ENCODE data around the gene BICRAL.
A peak's percentile ranks its signal among the peaks of the same experiment; 100 is the strongest.
"Not testable (repeated sequence)": the region's sequence is repeated elsewhere in the genome, so short reads cannot be mapped to it uniquely, and the experiment has no call there.

The BICRAL gene

DNA sequence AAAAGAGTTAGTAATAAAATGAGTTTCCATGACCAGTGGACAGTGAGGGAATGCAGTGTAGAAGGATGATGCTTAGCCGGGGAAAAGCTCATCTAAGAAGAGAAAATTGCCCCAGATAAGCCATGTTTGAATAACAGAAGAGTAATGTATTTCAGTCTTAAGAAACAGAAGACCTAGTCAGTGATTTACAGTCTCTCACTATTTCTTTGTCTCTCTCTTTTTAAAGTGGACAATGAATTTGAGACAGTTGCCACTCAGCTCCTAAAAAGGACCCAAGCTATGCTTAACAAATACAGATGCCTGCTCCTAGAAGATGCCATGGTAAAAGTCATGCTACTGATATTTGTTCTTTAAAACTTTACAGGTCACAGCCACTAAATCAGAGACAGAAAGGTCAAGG, 78.2 kb downstream of the BICRAL start:
- DNase-seq: no peak

DNA sequence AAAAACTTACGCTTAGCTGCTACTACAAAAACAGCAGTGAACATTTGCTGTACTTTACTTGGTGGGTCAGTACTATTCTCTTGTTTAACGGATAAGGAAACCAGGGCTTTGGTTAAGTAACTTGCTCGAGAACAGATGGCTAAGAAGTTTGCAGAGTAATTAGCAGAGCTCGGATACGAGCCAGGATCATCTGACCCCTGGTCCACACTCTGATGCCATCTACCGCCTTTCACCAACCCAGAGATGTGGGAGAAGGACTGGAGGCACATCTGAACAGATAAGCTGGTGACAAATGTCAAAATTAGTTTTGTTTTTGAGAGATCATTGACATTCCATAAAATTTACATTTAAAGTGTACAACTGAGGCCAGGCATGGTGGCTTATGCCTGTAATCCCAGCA, 78.6 kb downstream of the BICRAL start:
- no peak for DNase-seq

DNA sequence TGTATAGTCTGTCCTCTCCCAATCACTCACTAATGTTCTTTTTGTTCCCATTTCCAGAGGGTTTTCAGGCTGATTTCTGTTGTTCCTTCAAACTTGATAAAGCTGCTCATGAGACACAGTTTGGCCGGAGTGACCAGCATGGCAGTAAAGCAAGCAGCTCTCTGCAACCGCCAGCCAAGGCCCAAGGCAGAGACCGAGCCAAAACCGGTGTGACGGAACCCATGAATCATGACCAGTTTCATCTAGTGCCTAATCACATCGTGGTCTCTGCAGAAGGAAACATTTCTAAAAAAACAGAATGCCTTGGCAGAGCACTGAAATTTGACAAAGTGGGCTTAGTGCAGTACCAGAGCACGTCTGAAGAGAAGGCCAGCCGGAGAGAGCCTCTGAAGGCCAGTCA, 82.8 kb downstream of the BICRAL start:
- no peak for DNase-seq

DNA sequence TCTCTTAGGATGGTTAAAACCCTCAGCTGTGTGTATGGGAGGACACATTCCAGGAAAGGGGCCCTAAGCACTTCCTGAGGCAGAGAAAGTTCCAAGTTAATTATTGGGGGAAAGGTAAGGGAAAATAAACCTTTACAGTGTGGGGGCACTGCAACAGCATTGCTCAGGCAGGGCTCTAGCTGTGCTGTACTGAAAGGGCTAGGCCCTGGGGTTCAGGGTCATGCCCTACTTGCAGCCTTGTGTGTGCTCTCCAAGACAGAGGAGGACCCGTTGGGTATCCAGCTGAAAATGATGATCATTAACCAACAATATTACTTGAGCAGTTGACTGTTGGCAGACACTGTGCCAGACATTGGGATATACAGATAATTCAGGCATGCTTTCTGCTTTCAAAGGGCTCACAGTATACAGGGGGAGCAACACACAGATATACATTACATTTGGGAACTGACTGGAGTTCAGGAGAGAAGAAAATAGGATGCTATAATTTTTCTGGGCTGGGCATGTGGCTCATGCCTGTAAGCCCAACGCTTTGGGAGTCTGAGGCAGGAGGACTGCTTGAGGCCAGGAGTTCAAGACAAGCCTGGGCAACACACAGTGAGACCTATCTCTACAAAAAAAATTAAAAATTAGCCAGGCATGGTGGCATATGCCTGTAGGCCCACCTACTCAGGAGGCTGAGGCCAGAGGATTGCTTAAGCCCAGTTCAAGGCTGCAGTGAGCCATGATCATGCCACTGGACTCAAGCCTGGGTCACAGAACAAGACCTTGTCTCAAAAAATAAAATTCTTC, 88.5 kb downstream of the BICRAL start:
- no peak for DNase-seq

DNA sequence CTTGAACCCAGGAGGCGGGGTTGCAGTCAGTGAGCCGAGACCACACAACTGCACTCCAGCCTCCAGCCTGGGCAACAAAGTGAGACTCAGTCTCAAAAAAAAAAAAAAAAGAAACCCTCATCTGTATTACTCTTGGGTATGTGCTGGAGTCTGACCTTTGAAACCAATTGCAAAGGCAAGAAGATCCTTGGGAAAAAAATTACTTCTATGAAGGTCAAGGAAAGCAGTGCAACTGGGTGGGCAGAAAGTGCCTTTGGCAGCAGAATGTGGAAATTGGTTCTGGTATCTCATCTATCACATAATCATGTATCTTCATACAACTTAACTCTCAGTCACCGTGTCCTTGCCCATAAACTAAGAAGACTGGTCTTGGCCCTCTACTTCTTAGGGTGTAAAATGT, 89.9 kb downstream of the BICRAL start:
- no peak for DNase-seq

DNA sequence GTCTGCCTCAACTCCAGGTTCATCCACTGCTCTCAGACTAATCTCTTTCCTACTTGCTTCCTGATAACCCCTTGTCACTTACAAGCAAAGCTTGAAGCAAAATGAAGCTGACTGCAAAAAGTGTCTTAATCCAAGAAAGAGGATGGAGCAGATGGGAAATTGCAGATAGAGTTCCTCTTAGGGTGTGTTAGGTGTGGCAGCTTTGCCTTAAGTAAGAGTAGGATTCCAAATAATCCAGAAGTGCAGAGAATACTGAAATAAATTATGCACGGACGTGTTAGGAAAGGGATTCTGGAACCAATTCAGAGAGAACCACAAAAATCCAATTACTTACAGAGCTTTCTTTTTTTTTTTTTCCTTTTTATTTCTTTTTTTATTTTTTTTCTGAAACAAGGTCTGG, 91.5 kb downstream of the BICRAL start:
- DNase-seq: no peak

DNA sequence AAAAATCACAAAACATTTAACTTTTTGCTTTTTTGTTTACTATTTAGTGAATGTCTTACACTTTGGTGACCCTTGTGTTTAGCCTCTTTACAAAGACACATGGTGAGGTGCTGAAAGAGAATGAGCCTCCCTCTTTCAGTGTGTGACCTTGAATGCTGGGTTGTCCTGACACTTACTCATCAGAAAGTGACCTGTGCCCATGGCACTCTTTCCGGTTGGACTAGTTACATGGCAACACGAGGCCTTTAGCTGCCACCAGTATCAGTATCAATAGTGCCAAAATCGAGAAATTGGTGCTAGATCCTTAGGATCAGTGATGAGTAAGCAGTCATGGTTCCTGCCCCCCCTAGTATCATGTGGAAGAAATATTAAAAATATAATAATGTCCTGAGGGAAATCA, 95.8 kb downstream of the BICRAL start:
- DNase-seq: no peak

DNA sequence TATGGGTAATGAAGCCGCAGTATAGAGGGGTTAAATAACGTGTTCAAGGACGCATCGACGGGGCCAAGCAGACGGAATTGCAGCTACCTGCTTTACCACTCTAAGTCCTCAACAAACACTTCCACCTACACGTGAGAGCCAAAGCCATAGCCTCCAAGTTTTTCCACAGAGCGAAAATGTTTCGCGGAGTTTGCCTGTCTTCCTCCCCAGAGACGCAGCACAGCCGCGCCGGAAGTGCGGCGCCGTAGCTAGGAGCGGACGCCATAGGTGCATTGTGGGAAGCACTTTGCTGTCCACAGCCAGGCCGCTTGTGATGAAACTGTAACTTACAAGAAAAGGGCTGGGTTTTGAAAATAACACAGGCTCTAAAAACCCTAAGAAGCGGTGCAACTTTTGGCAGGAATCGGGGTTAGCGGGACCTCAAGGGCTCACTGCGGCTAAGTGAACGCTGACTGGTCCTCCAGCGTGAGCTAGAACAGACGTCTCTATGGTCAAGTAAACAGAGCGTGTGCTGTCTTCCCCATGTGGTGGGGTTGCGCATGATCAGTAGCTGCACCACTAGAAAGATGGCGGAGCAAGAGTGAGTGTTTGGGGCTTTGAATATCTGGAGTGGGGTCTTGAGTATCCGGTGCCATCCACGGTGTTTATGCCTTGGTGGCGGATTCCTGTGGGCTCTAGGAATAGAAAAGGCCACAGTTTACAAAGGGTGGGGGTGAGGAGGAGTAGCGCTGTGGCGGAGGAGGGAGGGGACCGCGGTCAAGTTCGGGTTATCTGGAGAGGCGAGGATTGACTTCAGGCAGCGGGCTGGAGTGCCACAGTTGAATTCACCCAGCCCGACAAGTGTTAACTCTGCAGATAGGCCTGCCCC, 97.8 kb downstream of the BICRAL start, which contains the start of gene RPL7L1:
Gene RPL7L1 (plus strand): TSS at position 245 of the 868 bp plus-strand sequence. CDS start 295 bp downstream, at position 540.
- peak in 1 of 2 experiments; percentile 76 for DNase-seq

DNA sequence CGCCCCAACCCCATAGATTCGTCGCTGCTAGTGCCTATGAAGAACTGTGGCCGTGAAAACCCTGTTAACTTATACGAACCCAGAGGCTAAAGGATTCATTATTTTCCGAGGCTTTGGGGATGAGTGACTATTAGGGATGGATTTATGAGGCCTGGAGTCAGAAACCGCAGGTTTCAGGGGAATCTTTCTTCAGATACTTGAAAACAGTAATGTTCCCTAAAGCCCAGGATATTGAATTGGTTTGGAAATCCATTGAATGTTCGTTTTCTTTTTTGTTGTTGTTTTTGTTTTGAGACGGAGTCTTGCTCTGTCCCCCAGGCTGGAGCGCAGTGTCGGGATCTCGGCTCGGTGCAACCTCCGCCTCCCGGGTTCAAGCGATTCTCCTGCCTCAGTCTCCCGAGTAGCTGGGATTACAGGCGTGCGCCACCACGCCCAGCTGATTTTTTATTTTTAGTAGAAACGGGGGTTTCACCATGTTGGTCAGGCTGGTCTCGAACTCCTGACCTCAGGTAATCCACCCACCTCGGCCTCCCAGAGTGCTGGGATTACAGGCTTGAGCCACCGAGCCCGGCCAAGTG, 98.5 kb downstream of the BICRAL start:
- not testable (repeated sequence) for DNase-seq

DNA sequence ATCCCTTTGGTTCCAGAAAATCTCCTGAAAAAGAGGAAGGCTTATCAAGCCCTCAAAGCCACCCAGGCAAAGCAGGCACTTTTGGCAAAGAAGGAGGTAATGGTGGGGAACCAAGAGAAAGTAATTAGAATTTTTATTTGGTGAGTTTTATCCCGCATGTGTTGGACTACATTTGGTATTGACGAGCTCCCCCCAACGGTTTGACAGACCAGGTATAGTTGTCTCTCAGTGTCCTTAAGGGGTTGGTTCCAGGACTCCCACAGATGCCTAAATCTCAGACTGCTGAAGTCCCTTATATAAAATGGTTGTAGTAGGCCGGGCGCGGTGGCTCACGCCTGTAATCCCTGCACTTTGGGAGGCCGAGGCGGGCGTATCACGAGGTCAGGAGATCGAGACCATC, 99.0 kb downstream of the BICRAL start:
- DNase-seq: not testable (repeated sequence)

DNA sequence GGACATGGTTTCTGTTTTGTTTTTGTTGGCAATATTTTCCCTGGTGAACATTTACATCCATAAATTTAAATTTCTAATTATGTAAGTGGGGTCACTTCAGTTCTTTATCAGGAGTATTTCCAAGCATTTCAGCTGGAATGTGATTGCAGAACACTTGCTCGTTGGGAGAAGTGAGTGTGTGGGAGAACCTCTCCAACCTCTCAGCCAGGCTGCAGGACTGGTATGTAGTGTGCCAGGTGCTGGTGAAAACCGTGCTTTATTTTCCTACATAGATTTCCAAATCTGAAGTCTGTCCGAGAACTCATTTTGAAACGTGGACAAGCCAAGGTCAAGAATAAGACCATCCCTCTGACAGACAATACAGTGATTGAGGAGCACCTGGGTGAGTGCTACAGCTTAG, 103.8 kb downstream of the BICRAL start:
- DNase-seq: no peak

DNA sequence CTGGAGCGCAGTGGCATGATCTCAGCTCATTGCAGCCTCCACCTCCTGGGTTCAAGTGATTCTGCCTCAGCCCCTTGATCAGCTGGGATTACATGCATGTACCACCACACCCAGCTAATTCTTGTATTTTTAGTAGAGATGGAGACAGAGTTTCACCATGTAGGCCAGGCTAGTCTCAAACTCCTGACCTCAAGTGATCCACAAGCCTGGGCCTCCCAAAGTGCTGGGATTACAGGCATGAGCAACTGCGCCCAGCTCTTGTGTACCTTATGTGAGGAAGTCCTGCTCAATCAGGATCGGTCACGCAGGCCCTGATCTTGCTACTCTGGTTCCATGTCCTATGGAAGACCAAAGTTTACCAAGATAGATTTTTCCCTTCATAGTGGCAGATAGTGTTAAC, 106.3 kb downstream of the BICRAL start:
- not testable (repeated sequence) for DNase-seq

DNA sequence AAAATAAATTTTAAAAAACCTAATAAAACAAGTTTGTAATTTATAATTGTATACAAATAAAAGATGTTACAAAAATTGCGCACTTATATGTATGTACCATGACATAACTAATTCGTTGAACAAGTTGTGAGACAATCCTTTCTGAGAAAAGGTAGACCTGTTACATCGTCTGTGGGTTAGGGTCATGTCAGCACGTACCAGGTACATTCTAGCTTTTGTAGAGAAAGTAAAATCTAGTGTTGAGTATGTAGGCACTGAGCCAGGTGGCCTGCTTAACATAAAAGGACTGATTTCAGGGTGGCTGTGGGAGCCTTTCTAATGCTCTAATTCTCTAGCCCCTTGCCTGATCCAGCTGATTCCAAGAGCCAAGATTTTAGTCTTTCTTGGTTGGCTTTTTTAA, 108.0 kb downstream of the BICRAL start:
- DNase-seq: no peak

DNA sequence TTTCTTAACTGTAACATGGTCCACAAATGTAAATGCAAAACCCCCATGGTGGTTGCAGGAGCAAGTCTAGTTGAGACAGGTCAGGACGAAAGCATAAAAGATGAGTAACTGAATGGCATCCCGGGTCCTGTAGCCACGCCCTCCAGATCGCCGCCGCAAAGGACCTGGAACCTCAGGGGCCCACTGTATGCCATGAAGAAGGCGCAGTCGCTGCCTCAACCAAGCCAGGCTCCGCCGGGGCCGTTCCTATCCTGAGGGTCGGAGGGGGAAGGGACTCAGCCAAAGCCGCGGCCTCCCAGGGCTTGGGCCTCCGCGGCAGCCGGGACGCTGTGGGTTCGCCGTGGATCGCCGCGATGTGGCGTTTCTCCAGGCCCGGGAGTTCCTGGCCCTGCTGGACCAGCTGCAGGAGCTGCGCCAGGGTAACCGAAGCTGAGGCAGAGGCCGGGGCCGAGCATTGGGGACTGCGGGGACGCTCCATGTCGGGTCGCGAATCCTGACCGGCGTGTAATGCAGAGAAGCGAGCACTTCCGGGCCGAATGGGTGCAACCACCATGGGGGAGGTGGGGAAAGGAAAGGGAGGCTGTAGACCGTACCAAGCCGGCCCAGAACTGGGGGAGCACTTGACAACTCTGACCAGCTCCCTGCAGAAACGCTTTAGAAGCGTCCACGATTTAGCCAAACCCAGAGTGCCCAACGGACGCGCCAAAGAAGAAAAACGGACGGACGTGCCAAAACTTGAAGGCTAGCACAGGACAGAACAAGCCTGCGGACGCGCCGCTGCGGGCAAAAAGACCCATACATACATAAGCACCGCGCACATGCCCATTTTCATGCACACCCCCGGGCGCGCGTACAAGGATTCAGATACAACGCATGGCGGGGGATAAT, 108.7 kb downstream of the BICRAL start:
- peak; percentile 58 to 89 for DNase-seq

DNA sequence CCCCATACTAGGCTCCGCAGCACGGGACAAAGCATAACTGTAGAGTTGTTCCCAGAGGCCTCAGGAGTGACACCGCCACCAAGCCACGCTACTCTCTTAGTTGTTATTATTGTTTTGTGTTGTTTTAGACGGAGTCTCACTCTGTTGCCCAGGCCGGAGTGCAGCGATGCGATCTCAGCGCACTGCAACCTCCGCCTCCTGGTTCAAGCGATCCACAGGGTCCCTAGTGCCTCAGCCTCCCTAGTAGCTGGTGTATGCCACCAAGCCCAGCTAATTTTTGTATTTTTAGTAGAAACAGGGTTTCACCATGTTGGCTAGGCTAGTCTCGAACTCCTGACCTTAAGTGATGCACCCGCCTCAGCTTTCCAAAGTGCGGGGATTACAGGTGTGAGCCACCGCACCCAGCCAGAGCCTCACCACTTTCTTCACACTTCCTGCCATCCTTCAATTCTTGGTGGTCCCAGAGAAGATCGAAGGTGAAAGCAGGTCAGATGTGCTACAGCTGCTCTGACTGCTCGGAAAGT, 109.4 kb downstream of the BICRAL start:
- no peak for DNase-seq

DNA sequence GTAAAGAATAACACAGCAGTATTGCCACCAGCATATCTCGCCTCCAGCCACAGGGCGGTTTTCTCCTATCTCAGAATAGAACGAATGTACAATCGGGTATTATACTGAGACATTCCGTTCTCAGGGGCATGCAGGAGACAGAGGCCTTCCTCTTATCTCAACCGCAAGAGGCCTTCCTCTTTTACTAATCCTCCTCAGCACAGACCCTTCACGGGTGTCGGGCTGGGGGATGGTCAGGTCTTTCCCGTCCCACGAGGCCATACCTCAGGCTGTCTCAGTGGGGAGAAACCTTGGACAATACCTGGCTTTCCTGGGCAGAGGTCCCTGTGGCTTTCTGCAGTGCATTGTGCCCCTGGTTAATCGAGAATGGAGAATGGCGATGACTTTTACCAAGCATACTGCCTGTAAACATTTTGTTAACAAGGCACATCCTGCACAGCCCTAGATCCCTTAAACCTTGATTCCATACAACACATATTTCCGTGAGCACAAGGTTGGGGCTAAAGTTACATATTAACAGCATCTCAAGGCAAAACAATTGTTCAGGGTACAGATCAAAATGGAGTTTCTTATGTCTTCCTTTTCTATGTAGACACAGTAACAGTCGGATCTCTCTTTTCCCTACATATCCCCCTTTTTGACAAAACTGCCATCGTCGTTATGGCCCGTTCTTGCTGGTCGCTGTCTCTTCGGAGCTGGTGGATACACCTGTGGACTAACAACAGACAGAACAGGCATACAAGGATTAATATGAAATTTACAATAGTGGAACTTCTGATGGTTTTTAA, 112.4 kb downstream of the BICRAL start:
- not testable (repeated sequence) for DNase-seq

DNA sequence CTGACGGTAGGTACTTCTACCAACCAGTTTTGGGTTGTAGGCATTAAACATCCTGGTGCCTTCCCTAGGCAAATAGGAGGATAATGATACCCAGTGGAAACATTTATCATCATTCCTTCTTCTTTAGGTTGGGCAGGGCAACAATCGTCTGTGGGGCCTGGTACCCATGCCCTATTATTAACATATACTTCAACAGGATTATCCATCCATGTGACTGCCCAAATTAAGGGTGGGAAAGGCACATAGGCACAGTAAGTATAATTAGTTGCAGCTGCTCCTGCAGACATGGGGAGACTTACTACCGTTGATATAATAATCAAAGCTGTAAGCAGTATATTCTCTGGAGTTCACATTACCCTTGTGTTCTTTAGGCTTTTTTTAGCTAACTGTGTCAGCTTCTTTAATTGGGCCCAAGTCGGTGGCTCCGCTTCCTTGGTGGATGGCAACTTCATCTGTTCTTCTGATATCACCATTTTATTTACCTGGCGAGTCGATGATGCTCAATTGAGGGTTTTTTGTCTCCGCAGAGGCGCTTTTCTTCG, 114.4 kb downstream of the BICRAL start:
- DNase-seq: no peak

DNA sequence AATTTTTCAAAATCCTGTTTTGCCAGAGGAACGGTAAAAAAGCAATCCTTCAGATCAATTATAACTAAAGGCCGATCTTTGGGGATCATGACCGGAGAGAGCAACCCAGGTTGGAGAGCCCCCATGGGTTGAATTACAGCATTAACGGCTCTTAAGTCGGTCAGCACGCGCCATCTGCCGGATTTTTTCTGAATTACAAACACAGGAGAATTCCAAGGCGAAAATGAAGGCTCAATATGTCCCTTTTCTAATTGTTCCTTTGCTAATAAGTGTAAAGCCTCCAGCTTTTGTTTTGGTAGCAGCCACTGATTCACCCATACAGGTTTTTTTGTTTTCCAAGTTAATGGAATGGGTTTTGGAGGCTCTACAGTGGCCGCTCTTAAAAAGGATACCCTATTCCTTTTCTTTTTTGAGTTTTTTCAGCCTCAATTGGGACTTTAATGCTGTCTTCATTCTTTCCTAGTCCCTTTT, 117.1 kb downstream of the BICRAL start:
- DNase-seq: peak in 1 of 2 experiments; percentile 17

DNA sequence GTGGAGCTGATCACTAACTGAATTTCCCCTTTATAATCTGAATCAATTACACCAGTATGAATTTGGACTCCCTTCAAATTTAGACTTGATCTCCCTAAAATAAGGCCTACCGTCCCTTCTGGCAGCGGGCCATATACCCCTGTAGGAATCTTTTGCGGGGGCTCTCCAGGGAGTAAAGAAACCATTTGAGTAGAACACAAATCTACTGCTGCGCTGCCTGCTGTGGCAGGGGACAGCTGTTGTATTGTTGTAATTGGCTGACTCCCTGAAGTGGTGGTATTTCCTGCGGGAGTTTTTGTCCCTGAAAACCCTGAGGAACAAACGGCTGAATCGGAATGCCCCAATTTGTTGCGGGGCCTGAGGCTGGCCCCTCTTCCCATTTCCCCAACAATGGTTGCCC, 118.0 kb downstream of the BICRAL start:
- DNase-seq: no peak

DNA sequence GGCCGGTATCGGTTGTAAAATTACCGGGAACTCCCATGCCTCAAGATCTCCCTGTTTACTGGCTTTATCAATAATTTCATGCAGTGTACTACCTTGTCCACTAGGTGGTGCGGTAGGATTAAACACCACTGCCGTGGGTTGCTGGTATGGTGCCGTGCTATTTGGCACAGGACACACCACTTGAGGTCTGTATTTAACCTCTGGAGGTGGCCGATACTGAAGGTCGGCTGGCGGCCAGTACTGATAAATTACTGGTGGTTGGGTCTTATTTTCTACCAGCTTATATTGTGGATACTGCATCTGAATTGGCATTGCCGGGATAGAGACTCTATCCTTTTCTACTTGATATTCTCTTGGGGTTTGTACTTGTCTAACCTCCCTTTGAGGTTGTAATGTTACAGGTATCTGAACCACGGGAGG, 119.7 kb downstream of the BICRAL start:
- DNase-seq: peak in 1 of 2 experiments; percentile 47
